Colonic mucosa (tissue), 4 donors: ENCODE results near the gene SEMA4C. TPM values are rescaled to one million over a fixed set of nuclear protein-coding genes. Genes with fewer than 3 reads are reported as not detected.

Source experiments
- DNase-seq: peaks from one replicate; pipeline ENCODE4 v3.0.0-alpha.2; 2020
- H3K27ac ChIP-seq: fragments of 200-600 bp; one replicate; pipeline ENCODE4 v1.8.0; 2021
- H3K27me3 ChIP-seq: fragments of 200-600 bp; one replicate; pipeline ENCODE4 v1.8.0; 2021
- H3K36me3 ChIP-seq: fragments of 200-600 bp; one replicate; pipeline ENCODE4 v1.8.0; 2021
- H3K4me1 ChIP-seq: fragments of 200-600 bp; one replicate; pipeline ENCODE4 v1.8.0; 2021; ENCODE audit warnings: mild to moderate bottlenecking
- H3K4me3 ChIP-seq: fragments of 200-600 bp; one replicate; pipeline ENCODE4 v1.8.0; 2021
- H3K9ac ChIP-seq, 2 donors: one replicate each; pipeline ENCODE4 v1.7.0; 2013; ENCODE audit warnings: control low read depth in 2 of 2, low read depth in 2 of 2, low read length in 2 of 2
- H3K9me3 ChIP-seq: fragments of 200-600 bp; one replicate; pipeline ENCODE4 v1.8.0; 2021
- intact Hi-C: fragments of 100-400 bp; cut with DNase I; formaldehyde crosslinking; loops from one replicate; pipeline ENCODE4 v1.14.1; 2022
- total RNA-seq, 2 donors: library from RNA; stranded (reverse); fragmentation: NEBNext Ultra II Directional in 1 of 2; extraction: Animal tissue kit (Norgen Biotek cat#: 25700) in 1 of 2; gene quantifications; one replicate each; pipeline ENCODE4 v1.2.1, GENCODE V29; 2021
- TF ChIP-seq, protein P1 (sequence below): fragments of 200-600 bp; IDR thresholded peaks from one replicate; pipeline ENCODE4 v1.8.0; 2022; ENCODE audit warnings: antibody characterized with exemption, mild to moderate bottlenecking
- donor health status: healthy.
- donor health status: DM: no; HTN: no; CAD: no.
- donor health status: DM: no; HTN: no; CAD: no.

SEMA4C gene
- total RNA-seq, 2 donors from 2014 or later: 13.0 to 17.2 TPM

DNA sequence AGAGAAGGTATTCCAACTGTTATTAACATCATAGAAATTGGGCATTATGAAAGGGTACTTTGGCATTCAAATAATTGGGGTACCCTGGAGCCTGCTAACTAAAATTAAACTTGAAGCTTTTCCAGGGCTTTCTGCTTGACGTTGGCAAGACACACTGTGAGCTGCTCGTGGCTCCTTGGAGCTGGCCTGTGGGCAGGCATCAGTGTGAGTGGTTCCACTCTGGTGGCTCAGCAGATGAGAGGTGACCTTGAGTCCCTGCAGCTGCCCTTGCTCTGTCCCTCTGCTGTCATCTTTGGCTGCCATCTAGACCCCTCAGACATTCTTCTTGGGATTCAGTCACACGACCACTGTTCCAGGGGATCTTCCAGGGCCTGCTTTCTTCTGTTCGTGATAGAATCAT, 47.1 kb downstream of the SEMA4C start:
- intact Hi-C loops: loop anchor here (5.0 kb wide), 1 partner anchor 35 kb away; the partner anchor contains the start of gene ANKRD39
- H3K4me1 ChIP-seq: peaks cover 26% of the 10 kb centered on the region
- DNase-seq: no peak
- H3K36me3 ChIP-seq: no peaks in the 10 kb centered on the region
- no peaks in the 10 kb centered on the region for H3K27me3 ChIP-seq
- no peak overlapping the region for H3K27ac ChIP-seq
- TF ChIP-seq, protein P1, sequence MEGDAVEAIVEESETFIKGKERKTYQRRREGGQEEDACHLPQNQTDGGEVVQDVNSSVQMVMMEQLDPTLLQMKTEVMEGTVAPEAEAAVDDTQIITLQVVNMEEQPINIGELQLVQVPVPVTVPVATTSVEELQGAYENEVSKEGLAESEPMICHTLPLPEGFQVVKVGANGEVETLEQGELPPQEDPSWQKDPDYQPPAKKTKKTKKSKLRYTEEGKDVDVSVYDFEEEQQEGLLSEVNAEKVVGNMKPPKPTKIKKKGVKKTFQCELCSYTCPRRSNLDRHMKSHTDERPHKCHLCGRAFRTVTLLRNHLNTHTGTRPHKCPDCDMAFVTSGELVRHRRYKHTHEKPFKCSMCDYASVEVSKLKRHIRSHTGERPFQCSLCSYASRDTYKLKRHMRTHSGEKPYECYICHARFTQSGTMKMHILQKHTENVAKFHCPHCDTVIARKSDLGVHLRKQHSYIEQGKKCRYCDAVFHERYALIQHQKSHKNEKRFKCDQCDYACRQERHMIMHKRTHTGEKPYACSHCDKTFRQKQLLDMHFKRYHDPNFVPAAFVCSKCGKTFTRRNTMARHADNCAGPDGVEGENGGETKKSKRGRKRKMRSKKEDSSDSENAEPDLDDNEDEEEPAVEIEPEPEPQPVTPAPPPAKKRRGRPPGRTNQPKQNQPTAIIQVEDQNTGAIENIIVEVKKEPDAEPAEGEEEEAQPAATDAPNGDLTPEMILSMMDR: no peak
- H3K9me3 ChIP-seq: no peaks in the 10 kb centered on the region
- H3K9ac ChIP-seq: no peak overlapping the region
- H3K4me3 ChIP-seq: no peak overlapping the region

DNA sequence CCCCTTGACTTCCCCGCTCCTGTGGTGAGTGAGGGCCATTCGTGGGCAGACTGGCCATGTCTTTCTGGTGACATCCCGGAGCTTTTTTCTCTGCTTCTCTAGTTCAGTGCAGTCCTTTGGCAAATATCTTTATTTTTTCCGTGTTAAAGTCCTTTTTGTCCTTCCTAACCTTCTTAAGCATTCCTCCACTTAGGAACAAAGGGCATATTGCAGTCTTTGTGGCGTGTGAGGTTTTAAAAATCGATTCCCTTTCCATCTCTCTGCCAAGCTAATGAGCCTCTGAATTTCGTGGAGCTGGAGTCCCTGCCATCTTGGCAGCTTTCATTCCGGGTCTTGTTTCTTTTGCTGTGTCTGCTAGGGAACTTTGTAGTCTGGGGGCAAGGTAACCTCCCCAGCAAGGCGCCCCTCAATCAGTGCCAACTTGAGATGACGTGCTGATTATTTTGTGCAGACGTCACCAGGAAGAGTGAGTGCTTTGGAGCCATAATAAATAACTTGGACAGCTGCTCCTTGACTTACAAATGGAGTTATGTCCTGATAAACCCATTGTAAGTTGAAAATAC, 48.7 kb downstream of the SEMA4C start:
- Histone ChIP-seq H3K4me1 (peaks cover 28% of the 10 kb centered on the region), H3K9ac (no peak overlapping the region), H3K4me3 (no peak overlapping the region), H3K27me3 (no peaks in the 10 kb centered on the region), H3K36me3 (no peaks in the 10 kb centered on the region), H3K27ac (no peak overlapping the region), H3K9me3 (no peaks in the 10 kb centered on the region)
- TF ChIP-seq, protein P1: no peak
- intact Hi-C loops: loop anchor here (5.0 kb wide), 1 partner anchor 36 kb away; the partner anchor contains the start of gene ANKRD39
- DNase-seq: no peak

DNA sequence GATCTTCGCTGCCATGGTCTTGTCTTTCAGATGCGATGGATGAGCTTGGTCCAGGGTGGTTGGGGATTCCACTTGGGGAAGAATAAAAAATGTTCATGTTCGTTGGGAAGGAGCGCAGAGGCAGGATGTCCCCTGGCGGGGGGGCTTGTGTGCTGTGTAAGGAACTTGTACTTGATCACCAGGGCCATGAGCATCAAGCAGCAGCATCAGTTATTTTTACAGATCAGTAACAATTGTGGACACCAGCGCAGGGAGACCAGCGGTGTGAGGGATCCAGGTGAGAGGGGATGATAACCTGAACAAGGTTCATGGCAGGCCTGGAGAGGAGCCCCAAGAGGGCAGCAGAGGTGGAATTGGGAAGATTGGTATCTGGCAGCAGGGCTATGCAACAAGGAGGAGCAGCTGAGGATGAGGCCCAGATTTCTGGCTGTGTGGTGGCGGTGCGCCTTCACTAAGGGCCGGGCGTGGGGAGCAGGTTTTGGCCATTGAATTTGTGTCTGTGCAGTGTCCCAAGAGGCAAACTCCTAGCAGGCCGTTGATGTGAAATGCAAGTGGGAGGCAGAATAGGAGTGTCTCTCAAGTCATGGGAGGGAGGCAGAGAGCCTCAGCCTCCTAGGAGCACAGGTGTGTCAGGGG, 49.9 kb downstream of the SEMA4C start:
- no peak for DNase-seq
- Histone ChIP-seq H3K36me3 (no peaks in the 10 kb centered on the region), H3K4me3 (no peak overlapping the region), H3K27me3 (no peaks in the 10 kb centered on the region), H3K9me3 (no peaks in the 10 kb centered on the region), H3K9ac (peak overlapping the region in 1 of 2 donors; percentile 70), H3K4me1 (peaks cover 28% of the 10 kb centered on the region), H3K27ac (no peak overlapping the region)
- intact Hi-C loops: loop anchor here (5.0 kb wide), 1 partner anchor 37 kb away; the partner anchor contains the start of gene ANKRD39
- TF ChIP-seq, protein P1: no peak

DNA sequence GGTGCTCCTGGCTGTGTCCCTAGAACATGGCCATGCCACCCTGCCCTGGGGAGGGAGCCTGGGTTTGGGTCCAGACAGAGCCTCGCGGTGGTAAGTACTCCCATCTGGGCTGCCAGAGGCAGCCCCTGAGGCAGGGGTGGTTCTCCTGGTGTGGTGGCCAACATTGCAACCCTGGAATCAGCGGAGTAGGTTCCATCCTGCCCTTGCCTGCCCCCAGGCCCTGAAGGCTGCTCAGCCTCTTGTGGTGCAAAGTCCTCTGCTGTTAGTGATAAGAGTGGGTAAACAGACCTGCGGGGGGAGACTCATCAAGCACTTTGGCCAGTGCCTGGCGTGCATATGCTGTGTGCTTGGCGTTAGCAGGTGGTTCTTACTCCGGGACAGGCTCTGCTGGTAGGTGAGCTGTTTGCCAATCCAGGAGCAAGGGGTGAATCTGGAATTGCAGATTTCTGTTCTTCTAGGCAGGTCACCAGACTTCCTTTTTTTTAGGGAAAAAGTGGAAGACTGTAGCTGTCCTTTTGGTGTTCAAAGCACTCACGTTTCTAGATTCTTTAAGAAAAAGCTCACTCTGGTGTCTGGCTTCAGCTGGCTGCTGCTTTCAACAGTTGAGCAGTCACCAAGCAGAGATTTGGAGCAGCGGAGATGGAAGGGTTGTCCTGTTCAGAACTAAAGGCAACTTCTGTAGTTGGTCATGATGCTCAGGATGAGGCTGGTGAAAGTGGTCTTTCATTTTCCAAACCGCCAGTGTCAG, 50.6 kb downstream of the SEMA4C start:
- intact Hi-C loops: no loop called here
- H3K4me1 ChIP-seq: peaks cover 28% of the 10 kb centered on the region
- H3K27ac ChIP-seq: no peak overlapping the region
- peak; percentile 89 for DNase-seq
- H3K4me3 ChIP-seq: peak overlapping the region; percentile 11
- H3K27me3 ChIP-seq: no peaks in the 10 kb centered on the region
- H3K9ac ChIP-seq: peak overlapping the region in 1 of 2 donors; percentile 70
- H3K9me3 ChIP-seq: no peaks in the 10 kb centered on the region
- no peaks in the 10 kb centered on the region for H3K36me3 ChIP-seq
- TF ChIP-seq, protein P1: no peak

DNA sequence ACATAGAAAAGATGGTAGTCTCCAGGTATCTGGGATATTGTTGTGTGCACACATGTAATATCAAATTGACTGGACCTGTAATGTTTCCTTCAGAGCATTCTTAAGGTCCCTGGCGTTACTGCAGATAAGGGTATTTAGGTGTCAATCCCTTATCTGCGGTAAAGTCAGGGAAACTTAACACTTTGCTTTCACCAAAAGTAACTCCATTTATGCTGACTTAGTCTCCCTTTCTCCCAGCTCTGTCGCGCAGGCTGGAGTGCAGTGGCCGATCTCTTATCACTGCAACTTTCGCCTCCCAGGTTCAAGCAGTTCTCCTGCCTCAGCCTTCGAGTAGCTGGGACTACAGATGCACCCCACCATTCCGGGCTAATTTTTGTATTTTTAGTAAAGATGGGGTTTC, 52.0 kb downstream of the SEMA4C start:
- peak overlapping the region; percentile 69 for H3K4me3 ChIP-seq
- no peaks in the 10 kb centered on the region for H3K9me3 ChIP-seq
- no peaks in the 10 kb centered on the region for H3K36me3 ChIP-seq
- no peak for DNase-seq
- TF ChIP-seq, protein P1: no peak
- no peak overlapping the region for H3K27ac ChIP-seq
- peaks cover 28% of the 10 kb centered on the region for H3K4me1 ChIP-seq
- peak overlapping the region in 1 of 2 donors; percentile 70 for H3K9ac ChIP-seq
- H3K27me3 ChIP-seq: no peaks in the 10 kb centered on the region
- intact Hi-C loops: no loop called here
